ENCODE measurements around the gene PLRG1.

The PLRG1 gene

GRCh38 chr4:154573190-154573870, 23.1 kb upstream of the PLRG1 start:
- DNase-seq = no peak

DNA sequence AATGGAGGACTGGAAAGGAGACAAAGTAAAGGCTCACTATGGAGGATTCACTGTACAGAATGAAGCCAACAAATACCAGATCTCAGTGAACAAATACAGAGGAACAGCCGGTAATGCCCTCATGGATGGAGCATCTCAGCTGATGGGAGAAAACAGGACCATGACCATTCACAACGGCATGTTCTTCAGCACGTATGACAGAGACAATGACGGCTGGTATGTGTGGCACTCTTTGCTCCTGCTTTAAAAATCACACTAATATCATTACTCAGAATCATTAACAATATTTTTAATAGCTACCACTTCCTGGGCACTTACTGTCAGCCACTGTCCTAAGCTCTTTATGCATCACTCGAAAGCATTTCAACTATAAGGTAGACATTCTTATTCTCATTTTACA, 19.4 kb upstream of the PLRG1 start:
- no peak for DNase-seq

DNA sequence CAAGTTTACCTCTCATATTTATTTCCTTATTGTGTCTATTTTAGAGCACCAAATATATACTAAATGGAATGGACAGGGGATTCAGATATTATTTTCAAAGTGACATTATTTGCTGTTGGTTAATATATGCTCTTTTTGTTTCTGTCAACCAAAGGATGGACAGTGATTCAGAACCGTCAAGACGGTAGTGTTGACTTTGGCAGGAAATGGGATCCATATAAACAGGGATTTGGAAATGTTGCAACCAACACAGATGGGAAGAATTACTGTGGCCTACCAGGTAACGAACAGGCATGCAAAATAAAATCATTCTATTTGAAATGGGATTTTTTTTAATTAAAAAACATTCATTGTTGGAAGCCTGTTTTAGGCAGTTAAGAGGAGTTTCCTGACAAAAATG, 18.8 kb upstream of the PLRG1 start:
- DNase-seq = no peak

- DNase-seq = no peak
Measured at GRCh38 chr4:154566639-154567204, 16.5 kb upstream of the PLRG1 start.

GRCh38 chr4:154565704-154566103, 15.5 kb upstream of the PLRG1 start:
- DNase-seq = no peak

GRCh38 chr4:154564311-154564710, 14.1 kb upstream of the PLRG1 start:
- no peak for DNase-seq

DNA sequence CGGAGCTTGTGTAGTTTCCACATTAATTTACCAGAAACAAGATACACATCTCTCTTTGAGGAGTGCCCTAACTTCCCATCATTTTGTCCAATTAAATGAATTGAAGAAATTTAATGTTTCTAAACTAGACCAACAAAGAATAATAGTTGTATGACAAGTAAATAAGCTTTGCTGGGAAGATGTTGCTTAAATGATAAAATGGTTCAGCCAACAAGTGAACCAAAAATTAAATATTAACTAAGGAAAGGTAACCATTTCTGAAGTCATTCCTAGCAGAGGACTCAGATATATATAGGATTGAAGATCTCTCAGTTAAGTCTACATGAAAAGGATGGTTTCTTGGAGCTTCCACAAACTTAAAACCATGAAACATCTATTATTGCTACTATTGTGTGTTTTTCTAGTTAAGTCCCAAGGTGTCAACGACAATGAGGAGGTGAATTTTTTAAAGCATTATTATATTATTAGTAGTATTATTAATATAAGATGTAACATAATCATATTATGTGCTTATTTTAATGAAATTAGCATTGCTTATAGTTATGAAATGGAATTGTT, 12.6 kb upstream of the PLRG1 start, which contains the start of gene FGB:
Gene FGB, plus strand, starts transcription at position 315 of the 558 bp plus-strand sequence. Its CDS starts 8 bp downstream, at position 323.
- no peak for DNase-seq

DNA sequence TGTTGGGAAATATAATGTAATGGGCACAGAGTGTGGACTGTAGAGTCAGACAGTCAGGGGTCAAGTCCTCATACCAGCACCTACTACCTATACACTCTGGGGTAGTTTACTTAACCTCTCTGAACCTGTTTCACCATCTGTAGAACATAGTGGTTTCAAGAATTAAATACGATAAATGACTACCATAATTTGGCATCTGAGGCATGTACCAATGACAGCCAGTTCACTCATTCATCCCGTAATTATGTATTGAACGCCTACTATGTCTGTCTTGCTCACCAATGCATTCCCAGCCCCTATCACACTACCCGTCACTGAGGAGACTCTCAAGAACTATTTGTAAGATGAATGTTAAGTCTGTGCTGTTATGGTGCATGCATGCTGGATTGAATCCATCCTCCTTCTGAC, 10.6 kb upstream of the PLRG1 start:
- DNase-seq = no peak

DNA sequence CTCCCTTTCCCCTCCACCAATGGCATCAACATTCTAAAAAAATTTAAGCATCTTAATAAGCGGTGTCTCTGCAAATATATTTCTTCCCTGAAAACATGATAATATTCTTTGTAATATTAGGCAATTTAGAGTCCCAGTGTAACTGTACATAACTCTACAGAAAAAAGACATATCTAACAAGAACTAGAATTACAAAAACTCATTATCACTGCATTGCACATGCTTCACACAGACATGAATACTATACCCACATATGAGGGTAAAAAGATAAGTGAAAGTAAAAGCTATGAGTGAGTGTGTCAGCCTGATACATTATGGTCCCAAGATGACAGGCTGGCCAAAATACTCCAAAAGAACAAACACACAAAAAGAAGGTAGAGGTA, 10.2 kb upstream of the PLRG1 start:
- no peak for DNase-seq

DNA sequence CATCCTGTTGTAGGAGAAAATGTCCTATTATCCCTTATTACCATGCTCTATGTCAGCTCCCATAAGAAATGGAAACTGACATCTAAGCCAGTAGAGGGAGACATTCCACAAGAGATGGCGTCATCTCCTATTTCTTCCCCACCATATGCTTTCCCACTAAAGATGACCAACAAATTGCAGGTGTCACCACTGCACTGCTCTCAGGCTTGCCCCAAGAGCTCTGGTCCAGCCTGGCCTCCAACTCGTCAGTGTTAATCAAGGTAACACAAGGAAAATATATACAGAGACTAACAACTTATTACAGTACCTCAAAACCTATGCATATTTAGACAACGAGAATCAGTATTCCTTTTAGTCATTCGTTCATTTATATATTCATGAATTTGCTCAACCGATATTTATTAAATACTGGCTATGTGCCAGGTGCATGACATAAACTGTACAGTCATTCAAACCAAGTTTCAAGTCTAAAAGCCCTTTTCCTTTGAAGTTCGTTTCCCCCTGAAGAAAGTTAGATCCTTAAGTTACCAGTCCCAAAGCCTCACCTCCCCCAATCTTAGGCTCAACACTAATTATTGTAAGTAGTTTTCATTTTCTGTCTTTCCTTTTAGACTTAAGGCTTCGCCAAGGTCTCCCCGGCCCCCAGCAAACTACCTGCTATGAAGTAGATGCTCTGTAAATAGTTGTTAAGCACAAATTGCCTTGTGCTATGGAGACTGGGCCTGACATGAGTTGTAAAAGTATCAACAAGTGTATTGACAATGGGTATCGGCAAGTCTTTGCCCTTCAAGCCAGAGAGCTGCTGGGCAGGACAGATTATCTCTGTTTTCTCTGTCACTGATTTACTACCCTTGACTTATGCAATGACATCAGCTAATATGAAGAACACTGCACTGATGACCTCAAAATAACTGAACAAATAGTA, 9.6 kb upstream of the PLRG1 start:
- DNase-seq = peak; percentile 21

DNA sequence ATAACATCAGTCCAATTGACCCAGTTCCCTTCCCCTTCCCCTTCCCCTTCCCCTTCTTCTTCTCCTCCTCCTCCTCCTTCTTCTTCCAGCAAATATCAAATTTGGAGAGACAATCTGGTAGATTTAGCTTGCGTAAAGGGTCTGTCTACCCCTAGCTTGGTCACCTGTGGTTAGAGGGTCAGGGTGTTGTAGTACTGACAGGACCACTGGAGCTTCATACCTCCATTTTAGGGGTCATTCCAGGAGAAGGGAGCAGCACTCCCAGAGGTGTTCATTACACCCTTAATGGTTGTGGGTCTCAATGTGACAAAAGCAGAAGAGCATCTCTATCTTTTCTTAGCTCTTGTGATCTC, 8.9 kb upstream of the PLRG1 start:
- no peak for DNase-seq

DNA sequence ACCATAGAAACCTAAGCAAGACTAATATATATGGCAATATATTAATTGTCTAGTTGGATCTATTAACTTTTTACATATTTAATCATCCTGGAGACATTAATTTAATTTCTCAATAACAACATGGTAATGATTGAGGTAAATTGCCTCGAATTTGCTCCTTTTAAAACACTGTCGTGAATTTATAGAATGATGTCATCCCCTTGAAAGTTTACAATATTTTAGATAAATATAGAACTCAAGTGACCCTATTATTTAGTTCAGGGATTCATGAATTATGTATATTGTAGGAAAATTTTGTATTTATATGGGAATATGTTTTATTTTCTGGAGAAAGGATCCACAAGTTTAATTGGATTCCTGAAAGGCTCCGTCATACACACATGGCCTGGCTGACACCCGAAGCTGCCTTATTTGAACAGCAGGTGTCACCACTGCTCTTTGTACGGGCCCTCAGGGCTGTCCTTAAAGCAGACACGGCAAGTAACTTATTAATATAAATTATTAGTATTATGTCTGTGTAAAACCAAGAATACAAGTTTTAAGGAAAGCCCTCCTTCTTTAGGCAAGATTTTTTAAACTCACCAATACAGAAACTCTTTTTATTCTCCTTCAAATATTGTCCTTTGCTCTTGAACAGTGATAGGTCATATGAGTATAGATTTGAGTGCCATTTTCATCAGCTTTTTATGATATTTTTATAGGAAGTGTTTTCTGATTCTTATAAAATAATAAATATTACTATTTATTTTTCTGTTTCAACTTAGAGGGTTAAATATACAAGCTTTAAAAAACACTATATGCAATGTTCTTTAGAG, 1.9 kb upstream of the PLRG1 start:
- DNase-seq = peak; percentile 81

GRCh38 chr4:154545689-154546088, 4.5 kb downstream of the PLRG1 start:
- DNase-seq = no peak

DNA sequence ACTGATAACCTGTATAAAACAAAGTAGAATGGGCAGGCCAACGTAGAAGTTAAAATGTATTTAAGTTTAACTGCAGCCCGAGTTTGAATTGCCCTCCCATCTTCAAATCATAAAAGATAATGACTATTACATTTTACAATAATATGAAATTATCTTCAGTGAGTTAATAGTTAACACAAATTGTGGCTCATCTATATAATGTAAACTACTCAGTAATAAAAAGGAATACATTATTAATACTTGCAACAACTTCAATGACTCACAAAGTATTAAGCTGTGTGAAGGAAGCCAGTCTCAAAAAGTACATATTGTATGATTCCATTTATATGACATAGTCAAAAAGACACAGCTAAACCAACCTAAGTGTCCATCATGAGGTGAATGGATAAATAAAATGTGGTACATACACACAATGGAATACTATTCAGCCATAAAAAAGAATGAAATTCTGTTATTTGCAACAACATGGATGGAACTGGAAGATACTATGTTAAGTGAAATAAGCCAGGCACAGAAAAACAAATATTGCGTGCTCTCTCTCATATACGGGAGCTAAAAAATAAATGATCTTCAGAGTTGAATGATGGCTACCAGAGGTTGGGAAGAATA, 7.8 kb downstream of the PLRG1 start:
- DNase-seq = no peak

DNA sequence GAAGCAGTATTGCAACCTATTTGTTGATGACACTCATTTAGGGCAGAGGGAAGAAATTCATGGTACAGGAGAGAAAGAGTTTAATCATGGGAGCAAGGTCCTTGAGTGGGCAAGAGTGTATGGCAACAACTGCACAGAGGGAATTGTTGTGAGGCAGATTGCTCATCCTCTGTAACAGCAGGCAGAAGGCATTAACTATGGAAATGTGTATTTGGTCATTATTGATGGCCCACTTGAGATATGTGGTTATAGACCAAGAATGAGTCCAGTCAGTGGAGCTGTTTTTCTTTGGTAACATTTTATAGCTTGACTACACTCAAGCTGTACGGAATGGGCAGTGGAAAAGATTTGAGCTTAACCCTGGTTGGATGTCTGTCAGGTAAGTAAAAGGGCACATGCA, 15.9 kb downstream of the PLRG1 start:
- no peak for DNase-seq

DNA sequence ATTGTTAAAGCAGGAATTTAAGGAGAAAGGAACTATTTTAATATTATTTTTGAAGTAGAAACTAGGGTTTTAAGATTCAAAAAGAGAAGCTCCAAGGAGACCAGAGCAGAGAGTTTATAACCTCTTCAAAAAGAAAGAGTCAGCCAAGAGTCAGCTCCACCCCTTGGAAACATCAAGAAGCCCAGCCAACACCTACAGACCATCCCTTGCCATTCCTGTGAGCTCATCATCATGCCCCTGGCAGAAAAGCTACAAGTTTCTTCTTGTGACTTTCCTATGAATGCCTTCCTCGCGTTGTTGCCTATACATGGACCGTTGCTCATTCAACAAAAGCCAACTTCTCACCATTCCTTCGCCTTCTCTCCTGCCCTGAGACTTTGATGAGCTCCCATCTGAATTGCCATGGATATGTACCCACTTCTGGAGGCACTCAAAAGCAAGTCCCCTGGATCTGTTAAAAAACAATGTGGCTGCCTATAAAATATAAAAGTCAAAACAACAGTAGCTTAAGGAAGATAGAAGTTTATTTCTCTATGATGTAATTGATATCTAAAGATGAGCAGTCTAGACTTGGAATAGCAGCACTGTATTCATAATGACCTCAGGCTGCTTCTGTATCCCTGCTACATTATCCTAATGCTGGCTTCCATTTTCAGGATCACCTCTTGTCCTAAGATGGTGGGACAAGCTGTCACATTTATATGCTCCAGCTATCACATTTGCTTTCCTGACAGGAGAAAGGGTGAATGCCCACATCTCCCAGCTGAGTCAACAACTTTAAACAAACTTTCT, 20.3 kb downstream of the PLRG1 start:
- DNase-seq = no peak

GRCh38 chr4:154528869-154529268, 21.3 kb downstream of the PLRG1 start:
- no peak for DNase-seq

- DNase-seq = no peak
Measured at GRCh38 chr4:154527308-154527707, 22.9 kb downstream of the PLRG1 start.

DNA sequence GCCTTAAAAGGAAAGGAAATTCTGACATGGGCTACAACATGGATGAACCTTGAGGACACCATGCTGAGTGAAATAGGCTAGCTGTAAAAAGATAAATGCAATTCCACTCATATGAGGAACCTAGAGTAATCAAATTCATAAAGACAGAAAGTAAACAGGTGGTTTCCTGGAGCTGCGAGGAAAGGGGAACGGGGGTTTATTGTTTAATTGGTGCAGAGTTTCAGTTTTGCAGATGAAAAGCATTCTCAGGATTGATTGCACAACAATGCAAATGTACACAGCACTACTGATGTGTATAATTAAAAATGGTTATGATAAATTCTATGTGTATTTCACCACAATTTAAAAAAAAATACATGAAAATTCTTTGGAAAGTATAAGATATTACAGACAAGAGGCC, 24.0 kb downstream of the PLRG1 start:
- no peak for DNase-seq

GRCh38 chr4:154521607-154522006, 28.6 kb downstream of the PLRG1 start:
- DNase-seq = no peak

- DNase-seq = no peak
Measured at GRCh38 chr4:154519214-154519613, 31.0 kb downstream of the PLRG1 start.

Data from CD4-positive, alpha-beta T cell treated with Interleukin-12 subunit alpha and Interleukin-12 subunit beta, for 1 hour (primary cell).